GM12865 (cell line): ENCODE results near the gene PTF1A.

Experiments
- DNase-seq: peaks from one replicate; pipeline ENCODE4 v3.0.0; 2010; ENCODE audit warnings: low read depth
- H3K4me3 ChIP-seq: 2 replicates; pipeline ENCODE4 v1.5.1; 2011; ENCODE audit warnings: mild to moderate bottlenecking, low read depth, low read length, control low read depth
- TF ChIP-seq, protein P1 (sequence below): IDR thresholded peaks from 2 replicates; pipeline ENCODE4 v1.5.1; 2011; ENCODE audit warnings: low read length, control low read depth, low read depth, inconsistent platforms; ENCODE audit not compliant: insufficient read depth; ENCODE audit errors: missing control alignments

PTF1A gene

DNA sequence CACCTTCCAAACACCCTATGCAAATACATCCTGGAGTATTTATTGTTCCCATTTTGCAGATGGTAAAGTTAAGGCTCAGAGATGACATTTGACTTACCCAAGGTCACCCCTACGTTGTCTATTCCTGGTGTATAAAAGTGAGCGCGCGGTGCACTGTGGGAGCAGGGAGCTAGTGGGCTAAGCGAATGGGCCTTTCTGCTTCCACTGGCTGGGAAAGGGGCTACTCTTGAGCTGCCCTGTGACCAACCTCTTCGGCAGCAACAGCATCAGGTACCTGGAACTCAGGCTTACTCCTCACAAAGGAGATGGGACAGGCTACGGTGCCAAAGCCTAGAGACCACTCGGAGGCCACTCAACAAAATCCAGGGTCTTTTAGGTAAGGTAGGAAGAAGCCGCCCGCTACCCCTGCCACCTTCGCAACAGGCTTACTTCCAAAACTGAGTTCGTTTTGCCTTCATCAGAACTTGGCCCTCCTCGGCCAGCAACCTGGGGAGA is 2.4 kb downstream of the PTF1A start:
- DNase-seq = no peak
- TF ChIP-seq, protein P1, sequence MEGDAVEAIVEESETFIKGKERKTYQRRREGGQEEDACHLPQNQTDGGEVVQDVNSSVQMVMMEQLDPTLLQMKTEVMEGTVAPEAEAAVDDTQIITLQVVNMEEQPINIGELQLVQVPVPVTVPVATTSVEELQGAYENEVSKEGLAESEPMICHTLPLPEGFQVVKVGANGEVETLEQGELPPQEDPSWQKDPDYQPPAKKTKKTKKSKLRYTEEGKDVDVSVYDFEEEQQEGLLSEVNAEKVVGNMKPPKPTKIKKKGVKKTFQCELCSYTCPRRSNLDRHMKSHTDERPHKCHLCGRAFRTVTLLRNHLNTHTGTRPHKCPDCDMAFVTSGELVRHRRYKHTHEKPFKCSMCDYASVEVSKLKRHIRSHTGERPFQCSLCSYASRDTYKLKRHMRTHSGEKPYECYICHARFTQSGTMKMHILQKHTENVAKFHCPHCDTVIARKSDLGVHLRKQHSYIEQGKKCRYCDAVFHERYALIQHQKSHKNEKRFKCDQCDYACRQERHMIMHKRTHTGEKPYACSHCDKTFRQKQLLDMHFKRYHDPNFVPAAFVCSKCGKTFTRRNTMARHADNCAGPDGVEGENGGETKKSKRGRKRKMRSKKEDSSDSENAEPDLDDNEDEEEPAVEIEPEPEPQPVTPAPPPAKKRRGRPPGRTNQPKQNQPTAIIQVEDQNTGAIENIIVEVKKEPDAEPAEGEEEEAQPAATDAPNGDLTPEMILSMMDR = no peak
- no peak overlapping the region for H3K4me3 ChIP-seq

DNA sequence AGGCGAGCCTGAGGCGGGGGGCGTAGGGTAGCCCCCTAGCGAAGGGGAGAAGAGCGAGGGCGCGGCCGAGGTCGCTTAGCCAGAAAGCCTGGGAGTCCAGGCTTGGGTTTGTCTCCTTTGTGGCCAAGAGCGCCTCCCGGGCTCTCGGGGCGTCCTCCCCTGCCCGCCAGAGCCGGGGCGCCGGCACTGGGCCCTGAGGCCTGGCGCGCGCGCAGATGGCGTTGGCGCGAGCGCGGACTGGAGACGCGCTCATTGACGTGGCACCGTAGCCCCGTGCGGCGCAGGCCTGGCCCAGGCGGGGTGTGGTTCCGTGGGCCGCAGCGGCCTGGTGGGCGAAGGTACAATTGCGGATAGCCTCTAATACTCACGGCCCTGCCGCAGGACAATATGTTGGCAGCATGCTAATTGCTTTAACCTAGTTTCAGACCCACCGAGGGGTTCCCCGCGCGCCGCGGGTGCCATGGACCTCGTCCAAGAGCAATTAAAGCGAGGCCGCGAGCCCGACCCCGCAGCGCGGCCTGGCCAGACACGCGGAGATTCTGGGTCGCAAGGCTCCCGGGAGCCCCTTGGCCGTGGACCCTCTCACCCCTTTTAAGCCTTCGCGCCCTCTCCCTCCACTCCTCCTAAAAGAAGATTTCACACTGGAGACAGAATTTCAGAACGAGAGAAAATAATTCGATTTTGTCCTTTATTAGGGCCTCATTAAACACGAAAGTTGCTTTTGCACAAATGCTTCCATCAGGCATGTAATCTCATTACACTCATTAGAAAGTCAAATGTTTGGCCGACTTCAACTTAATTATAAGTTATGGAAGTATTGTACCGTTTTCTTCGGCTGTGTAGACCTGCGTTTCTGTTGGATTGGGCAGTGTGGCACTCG is 3.1 kb downstream of the PTF1A start:
- no peak overlapping the region for H3K4me3 ChIP-seq
- no peak for DNase-seq
- TF ChIP-seq, protein P1 = no peak

DNA sequence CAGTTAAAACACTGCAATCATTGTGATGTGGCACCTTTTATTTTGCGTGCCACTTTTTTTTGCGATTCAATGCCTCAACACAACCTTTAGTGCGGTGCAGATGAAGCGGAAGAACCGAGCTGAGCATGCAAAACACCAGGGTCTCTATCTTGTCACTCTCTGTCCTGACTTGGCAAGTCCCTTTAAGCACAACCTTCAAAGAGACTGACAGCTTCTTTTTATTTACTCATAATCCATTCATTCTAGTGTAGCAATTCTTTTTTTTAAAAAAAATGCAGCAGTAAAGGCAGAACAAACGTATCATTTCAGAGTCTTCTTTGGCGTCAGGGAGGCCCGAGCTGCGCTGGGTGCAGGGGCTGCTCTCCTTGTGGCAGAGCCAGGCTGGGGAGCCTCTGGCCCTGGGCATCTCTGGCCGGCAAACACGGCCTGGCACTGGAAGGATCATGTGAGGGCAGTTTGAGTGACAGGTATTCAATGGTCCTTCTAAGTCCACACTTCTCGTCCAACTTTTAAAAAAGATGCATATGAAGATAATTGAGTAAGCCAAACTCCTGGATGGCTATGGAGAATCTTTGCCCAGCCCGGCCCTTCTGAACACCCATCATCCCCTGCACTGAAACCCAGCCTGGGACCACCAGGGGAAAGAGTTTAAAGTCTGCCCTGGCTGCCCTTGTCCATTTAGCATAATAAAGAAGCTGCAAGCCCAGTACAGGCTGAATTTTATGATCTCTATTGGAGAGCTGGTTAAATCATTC is 3.9 kb downstream of the PTF1A start:
- DNase-seq = no peak
- no peak overlapping the region for H3K4me3 ChIP-seq
- TF ChIP-seq, protein P1 = no peak

DNA sequence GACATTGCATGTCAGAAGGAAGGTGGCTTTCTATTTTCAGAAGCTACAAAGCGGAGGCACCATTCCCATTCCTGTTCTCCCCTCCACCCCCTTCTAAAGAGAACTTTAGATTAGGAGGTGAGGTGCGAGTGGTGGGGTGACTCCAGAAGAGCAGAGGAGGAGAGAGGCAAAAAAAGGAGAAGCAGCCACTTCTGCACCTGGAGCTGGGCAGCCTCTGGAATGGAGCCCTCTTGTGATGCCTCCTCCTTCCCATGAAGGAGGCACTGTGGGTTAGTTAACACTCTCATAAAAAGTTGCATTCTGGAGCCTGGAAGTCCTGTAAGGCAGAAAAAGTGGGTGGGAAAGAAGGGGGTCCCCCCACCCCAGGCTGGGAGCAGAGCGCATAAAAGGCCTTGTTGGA is 4.8 kb downstream of the PTF1A start:
- no peak overlapping the region for H3K4me3 ChIP-seq
- TF ChIP-seq, protein P1 = no peak
- DNase-seq = no peak

DNA sequence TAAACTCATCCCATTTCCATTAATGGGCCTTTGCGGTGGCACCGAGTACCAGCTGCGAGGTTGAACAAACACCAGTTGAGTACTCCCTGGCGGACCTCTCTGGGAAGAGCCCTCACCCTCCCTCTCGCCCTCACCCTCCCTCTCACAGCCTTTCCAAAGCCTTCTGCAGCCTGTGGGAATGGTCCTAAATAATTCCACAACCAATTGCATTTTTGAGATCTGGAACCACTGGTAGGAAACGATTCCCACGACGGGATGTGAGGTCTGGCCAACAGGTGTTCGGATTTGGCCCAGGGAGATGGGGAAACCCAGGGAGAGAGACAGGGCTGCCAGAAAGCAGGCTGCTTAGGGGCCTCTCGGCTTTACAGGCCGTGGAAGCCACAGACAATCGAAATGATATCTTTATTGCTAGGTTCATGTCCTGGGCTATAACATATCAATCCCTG is 5.3 kb downstream of the PTF1A start:
- DNase-seq = no peak
- TF ChIP-seq, protein P1 = no peak
- no peak overlapping the region for H3K4me3 ChIP-seq

DNA sequence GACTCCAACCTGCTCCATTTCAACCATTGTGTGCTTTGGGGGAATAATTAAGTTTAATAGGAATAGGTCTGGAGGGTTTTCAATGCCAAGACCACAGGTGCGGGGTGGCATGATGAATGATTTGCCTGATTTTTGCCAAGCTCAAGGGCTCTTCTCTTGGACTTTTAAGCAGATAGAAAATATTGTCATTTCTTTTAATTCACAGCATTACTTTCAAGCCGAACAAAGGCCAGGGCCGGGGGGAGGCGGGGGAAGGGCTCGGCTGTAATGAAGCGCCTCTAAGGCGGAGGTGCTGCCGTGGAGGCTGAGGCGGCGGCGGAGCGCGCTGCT is 6.5 kb downstream of the PTF1A start:
- H3K4me3 ChIP-seq = no peak overlapping the region

More for the DNA sequence above, 6.5 kb downstream of the PTF1A start:
- DNase-seq = no peak
- TF ChIP-seq, protein P1 = no peak
